Measurements from ENCODE around the gene STARD3. TPM values are rescaled to one million over a fixed set of nuclear protein-coding genes. Genes with fewer than 3 reads are reported as not detected.

Gene STARD3
- total and polyA plus RNA-seq, 9 of the 15 experiments (the other 6 are each of a cell fraction or from before 2014, with no cell fraction given): 0.63 to 87.0 (median 46.0) TPM

DNA sequence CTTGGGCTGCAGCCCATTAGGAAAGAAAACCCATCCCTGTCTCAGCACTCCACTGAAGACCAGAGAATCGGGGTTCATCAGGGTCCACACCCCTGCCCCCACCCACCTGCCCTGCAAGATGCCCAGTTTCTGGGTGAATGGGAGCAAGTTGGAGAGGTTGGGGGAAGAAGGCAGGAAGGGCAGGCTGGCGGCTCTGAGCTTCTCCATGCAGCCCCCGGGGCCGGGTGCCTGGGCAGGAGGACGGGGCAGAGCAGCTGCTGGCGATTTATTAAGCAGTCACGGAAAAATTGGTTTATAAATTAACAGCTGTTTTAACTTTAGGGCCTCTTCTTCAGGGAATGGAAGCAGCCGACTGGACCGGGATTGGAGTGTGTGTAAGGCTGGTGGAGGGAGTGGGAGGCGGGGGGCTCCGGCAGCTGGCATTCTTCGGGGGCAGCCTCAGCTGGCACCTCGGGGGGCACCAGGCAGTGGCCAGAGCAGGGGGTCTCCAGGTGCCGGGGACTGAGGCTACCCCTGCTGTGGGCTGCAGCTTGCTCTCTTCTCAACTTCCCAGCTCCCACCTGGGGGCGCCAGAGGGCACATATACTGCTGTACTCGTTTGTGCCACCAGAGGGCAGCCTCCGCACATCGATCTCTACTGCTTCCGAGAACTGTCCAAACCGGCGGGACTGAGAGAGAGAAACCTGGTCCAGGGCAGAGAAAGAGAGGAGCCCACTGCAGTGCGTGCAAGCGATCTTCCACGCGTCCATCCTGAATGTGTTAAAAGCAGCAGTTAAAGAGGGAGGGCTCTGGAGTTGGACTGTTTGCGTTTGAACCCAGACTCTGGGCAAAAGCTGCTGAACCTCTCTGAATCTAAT is 15.2 kb upstream of the STARD3 start (continued):
- TF ChIP-seq, protein P1, sequence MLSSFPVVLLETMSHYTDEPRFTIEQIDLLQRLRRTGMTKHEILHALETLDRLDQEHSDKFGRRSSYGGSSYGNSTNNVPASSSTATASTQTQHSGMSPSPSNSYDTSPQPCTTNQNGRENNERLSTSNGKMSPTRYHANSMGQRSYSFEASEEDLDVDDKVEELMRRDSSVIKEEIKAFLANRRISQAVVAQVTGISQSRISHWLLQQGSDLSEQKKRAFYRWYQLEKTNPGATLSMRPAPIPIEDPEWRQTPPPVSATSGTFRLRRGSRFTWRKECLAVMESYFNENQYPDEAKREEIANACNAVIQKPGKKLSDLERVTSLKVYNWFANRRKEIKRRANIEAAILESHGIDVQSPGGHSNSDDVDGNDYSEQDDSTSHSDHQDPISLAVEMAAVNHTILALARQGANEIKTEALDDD (IDR thresholded peaks at IDR 0.05): no peak
- TF ChIP-seq CBX3 (IDR thresholded peaks at IDR 0.05; ENCODE audit: borderline replicate concordance in 1 of 2, low read length in 2 of 2) (peak in 1 of 2 experiments; percentile 73; a peak in 1 of 3 replicates), KDM2B (CRISPR knock-in tag; IDR thresholded peaks at IDR 0.05) (no peak), NFE2L1 (tag; IDR thresholded peaks at IDR 0.05; ENCODE audit: borderline replicate concordance, low read depth) (no peak), HNRNPLL (IDR thresholded peaks at IDR 0.05; ENCODE audit: low read depth, low read length, poor library complexity, severe bottlenecking) (peak; percentile 23), SMAD2 (IDR thresholded peaks at IDR 0.05; ENCODE audit: low read depth, low read length) (no peak), HMGN3 (IDR thresholded peaks at IDR 0.05; ENCODE audit: borderline replicate concordance, extremely low read depth, insufficient read length, low read depth, low read length) (no peak), DIDO1 (tag; IDR thresholded peaks at IDR 0.05; ENCODE audit: low read depth) (no peak), PCBP1 (IDR thresholded peaks at IDR 0.05; ENCODE audit: low read depth, low read length, poor library complexity, severe bottlenecking) (no peak), FOXJ2 (tag; IDR thresholded peaks at IDR 0.05) (no peak), PHTF2 (CRISPR knock-in tag; IDR thresholded peaks at IDR 0.05) (no peak), SMAD1 (IDR thresholded peaks at IDR 0.05; ENCODE audit: low read depth, low read length, partially characterized antibody) (no peak), ZFX (CRISPR knock-in tag; IDR thresholded peaks at IDR 0.05) (no peak), SP1 (CRISPR knock-in tag; IDR thresholded peaks at IDR 0.05) (peak; percentile 63), HNRNPK (IDR thresholded peaks at IDR 0.05; ENCODE audit: low read depth, low read length, poor library complexity, severe bottlenecking) (no peak), NR1H2 (CRISPR knock-in tag; IDR thresholded peaks at IDR 0.05) (no peak)
- TF ChIP-seq, protein P2, sequence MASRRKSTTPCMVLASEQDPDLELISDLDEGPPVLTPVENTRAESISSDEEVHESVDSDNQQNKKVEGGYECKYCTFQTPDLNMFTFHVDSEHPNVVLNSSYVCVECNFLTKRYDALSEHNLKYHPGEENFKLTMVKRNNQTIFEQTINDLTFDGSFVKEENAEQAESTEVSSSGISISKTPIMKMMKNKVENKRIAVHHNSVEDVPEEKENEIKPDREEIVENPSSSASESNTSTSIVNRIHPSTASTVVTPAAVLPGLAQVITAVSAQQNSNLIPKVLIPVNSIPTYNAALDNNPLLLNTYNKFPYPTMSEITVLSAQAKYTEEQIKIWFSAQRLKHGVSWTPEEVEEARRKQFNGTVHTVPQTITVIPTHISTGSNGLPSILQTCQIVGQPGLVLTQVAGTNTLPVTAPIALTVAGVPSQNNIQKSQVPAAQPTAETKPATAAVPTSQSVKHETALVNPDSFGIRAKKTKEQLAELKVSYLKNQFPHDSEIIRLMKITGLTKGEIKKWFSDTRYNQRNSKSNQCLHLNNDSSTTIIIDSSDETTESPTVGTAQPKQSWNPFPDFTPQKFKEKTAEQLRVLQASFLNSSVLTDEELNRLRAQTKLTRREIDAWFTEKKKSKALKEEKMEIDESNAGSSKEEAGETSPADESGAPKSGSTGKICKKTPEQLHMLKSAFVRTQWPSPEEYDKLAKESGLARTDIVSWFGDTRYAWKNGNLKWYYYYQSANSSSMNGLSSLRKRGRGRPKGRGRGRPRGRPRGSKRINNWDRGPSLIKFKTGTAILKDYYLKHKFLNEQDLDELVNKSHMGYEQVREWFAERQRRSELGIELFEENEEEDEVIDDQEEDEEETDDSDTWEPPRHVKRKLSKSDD (conservative IDR thresholded peaks at IDR 0.05; ENCODE audit: low read length): no peak
- TF ChIP-seq, protein P3, sequence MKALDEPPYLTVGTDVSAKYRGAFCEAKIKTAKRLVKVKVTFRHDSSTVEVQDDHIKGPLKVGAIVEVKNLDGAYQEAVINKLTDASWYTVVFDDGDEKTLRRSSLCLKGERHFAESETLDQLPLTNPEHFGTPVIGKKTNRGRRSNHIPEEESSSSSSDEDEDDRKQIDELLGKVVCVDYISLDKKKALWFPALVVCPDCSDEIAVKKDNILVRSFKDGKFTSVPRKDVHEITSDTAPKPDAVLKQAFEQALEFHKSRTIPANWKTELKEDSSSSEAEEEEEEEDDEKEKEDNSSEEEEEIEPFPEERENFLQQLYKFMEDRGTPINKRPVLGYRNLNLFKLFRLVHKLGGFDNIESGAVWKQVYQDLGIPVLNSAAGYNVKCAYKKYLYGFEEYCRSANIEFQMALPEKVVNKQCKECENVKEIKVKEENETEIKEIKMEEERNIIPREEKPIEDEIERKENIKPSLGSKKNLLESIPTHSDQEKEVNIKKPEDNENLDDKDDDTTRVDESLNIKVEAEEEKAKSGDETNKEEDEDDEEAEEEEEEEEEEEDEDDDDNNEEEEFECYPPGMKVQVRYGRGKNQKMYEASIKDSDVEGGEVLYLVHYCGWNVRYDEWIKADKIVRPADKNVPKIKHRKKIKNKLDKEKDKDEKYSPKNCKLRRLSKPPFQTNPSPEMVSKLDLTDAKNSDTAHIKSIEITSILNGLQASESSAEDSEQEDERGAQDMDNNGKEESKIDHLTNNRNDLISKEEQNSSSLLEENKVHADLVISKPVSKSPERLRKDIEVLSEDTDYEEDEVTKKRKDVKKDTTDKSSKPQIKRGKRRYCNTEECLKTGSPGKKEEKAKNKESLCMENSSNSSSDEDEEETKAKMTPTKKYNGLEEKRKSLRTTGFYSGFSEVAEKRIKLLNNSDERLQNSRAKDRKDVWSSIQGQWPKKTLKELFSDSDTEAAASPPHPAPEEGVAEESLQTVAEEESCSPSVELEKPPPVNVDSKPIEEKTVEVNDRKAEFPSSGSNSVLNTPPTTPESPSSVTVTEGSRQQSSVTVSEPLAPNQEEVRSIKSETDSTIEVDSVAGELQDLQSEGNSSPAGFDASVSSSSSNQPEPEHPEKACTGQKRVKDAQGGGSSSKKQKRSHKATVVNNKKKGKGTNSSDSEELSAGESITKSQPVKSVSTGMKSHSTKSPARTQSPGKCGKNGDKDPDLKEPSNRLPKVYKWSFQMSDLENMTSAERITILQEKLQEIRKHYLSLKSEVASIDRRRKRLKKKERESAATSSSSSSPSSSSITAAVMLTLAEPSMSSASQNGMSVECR (CRISPR knock-in tag; IDR thresholded peaks at IDR 0.05): no peak
